C1 segment of cervical spinal cord (tissue), 14 donors: ENCODE results near the gene C5orf47.
A peak's percentile ranks its signal among the peaks of the same experiment; 100 is the strongest.

Experiments
- DNase-seq, 14 donors: peaks; one replicate each; lab custom pipeline; 2025; lab: John Stamatoyannopoulos, UW

The C5orf47 gene

DNA sequence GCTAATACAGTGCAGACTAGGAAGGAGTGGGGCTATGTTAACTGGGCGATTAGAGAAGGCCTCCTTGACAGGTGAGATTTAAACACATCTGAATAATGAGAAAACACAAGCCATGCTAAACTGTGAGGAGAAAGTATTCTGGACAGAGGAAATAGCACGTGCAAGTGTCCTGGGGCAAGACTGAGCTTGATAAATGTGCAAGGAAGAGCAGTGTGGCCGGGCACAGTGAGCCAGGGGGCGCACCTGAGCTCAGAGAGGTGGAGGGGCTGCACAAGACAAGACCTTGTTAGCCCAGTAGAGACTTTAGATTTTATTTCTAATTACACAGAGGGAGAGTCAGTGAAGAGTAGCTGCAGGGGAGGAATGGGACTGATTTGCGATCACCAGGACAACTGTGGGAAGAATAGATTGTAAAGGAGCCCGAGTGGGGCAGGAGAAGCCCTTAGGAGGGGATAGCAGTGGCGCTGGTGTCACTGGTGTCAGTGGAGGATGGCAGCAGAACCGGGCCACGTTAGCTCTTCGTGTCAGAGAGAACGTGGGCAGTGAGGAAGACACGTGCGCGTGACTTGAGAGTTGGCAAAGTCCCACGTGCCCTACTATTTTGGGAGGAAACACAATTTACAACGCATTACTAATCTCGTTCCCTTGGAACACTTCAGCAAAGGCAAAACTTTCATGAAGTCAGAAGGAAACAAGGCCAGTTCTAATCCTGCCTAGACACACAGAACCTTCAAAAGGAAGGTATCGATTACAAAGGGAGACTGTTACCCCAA is 17.9 kb upstream of the C5orf47 start:
- DNase-seq = no peak

DNA sequence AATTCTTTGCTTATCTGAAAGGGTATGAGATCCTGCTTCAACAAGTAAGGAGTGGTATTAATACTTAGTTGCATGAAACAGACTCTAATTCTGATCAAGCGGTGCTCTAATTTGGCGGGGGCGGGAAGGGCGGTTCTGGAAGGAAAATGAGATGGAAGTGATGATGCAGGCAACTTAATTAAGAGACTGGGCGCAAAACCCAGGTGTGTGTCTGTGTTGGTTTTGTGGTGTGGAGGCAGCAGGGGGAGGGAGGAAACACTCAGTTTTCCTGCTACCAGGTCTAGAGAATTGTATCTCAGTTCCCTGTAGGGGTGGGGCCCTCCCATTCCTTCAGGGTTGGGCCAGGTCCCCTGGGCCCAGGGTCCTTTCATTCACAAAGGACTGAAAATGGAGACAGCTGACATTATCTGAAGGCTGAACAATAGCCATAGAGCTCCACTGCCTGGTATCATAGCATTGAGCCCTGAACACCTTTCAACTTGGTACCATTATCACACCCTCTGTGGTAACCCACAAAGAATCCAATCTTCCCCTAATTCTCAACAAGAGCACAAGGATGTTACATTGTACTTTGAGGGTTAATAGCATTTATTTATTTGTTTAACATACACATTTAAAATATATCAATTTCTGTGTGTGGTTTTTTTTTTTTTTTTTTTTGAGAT is 17.2 kb upstream of the C5orf47 start:
- DNase-seq = no peak

DNA sequence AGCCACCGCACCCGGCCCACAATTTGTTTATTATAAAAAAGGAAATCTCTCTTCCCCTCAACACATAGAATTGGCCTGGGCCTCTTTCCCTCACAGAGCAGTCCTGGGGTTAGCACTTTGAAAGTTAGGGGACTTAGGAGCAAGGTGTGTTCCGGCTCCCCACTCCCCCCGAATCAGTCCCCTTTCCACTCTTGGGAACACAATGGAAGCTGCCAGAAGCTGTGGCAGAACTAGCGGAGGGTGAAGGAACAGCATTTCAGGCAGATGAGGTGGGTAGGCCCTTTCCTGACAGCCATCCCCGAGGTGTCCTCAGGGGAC is 16.4 kb upstream of the C5orf47 start:
- no peak for DNase-seq

DNA sequence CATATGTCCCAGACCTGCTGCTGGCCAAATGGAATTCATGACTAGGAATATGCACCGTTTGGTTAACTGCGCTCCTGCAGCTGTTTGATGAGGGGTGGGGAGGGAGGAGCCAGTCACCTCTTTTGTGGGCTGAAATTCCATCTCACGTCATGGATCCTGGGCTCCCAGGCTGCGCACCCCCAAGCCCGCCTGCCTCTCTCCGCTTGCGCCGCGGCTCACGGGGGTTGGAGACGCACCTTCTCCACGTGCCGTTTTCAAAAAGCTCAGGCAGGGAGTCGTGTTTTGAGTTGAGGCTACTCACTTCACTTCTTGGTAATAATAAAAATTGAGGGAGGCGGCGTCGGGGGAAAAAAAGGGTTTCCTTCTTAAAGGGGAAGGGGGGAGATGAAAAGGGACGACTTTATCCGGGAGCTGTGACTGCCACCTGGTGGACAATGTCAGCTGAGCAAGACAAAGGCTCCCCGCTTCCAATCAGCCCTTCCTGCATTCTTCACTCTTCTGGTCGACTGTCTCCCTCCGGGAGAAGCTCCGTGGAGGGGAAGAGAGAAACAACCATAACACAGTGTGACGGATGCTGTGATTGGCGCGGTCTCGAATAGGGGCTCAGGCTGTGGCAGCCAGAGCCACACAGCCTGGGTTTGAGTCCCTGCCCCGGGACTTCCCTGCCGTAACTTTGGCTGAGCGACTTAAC is 15.9 kb upstream of the C5orf47 start:
- peak in 12 of 14 donors; percentile 45 to 80 (median 75) for DNase-seq

DNA sequence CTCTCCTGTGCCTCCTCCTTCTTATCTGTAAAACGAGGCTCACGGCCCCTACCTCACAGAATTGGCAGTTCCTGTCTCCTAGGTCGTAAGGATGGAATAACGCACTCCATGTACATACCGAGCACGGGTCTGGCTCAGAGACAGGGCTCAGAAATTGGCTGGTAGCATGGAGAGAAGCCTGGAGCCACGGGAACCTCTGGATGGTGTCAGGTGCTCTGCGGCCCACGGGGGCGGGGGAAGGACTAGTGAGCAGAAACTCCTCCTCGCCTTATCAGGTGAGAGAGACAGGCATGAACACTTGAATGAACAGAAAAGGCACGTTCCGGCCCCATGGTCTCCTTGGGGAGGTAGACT is 15.4 kb upstream of the C5orf47 start:
- DNase-seq = no peak

DNA sequence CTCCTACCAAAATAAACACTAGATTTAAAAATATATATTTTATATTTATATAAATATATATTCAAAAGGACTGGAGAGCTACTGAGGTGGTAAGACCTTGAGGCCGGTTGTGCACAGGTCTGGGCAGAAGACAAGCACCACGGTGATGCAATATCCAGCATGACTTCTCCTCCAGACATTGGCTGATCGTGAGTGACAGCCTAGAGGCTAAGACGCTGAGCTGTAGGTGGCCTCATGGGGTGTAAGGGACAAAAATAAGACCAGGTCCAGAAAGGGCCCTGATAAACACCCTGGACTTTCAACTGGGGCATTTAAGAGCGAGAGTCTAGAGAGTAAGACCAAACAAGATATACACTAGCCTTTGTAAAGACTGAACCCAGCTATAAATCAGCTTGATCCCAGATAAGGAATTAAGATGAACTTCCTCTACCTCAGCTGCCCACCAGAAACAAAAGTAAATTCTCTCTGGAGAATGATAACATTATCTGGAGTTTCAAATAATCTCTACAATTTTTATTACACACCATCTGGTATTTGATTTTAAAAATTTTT is 14.2 kb upstream of the C5orf47 start:
- DNase-seq = no peak

DNA sequence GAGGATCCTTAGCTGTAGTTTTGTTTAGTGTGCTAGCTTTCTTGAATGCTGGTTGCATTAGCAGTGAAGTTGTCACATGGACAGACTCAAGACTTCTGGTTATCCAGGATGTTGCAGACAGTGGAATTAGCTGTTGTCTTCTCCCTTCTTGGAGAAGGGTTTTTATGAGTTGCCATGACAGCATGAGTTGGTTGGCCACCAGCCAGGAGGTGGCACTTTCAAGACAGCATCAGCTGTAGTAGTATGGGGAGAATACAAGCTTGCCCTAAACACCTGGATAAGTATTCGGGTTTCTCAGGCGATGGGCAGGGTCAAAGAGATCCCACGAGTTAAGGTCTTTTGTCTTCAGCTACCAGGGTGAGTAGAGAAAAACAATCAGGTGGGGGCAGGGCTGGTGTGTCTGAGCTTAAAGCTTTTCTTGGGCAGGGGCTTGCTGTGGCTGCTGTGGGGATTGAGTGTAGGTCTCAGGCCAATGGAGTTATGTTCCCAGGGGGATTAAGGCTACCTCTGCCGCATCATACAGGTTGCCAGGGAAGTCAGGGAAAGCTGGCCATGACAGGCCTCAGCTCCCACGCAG is 7.7 kb upstream of the C5orf47 start:
- no peak for DNase-seq

DNA sequence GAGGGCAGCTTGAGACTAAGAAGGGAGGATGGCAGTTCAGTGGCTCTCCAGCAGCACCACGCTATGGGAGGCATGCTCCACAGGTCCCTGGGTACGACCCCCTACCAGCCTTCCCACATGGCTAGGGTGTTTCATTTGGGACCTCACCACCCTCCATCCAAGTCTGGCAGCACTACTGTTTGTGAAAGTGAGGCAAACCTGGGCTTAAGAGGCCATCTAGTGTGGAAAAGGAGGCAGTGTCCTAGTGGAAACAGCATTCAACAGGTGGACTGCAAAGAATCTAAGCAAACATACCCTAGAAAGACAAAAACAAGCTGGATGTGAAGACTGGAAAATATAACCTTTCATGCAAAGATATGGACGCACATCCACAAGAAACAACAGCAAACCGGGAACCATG is 4.8 kb upstream of the C5orf47 start:
- DNase-seq = peak in 1 of 14 donors; percentile 4

DNA sequence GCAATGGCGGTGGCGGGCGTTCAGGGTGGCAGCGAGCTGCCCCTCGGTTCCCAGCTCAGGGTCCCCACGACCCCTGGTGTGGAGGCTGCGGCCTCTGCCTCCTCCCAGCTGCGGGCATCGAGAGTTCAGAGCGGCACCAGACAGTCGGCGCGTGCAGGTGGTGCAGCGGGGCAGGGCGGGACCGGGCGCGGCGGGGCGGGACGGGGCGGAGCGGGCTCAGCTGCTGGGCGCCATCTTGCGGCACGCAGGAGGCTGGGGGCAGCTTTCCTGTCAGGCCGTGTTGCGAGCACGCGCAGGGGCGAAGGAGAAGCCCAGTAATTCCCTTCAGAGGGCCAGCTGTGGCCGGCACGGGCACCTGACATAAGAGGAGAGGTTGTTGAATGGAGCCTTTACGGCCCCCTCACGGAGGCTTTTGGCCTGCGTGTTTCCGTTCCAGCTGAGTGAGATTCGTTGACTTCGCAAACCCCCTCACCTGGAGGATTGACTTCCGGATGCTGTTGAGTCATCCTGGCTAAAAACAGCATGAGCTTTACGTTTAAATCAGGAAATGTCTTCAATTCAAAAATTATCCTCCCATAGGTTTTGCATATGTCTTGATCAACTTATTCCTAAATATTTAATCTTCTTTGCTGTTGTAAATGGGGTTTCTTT is 587 bp downstream of the C5orf47 start:
- no peak for DNase-seq

DNA sequence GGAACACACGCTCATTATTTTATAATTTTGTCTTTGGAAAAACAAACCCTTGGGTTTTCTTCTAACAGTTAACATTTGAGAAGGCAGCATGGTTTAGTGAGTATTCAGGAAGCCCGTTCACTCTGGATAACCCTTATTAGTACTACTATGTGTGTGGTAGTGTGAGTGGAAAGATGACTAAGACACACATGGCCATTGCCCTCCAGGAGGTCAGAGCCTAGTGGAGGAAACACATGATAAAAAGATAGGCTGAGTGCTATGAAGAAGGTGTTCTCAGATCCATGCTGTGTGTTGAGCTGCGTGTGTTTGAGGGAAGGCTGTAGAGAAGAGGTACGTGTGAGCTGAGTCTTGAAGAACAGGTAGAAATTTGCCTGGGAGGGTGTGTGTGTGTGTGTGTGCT is 8.4 kb downstream of the C5orf47 start:
- no peak for DNase-seq

DNA sequence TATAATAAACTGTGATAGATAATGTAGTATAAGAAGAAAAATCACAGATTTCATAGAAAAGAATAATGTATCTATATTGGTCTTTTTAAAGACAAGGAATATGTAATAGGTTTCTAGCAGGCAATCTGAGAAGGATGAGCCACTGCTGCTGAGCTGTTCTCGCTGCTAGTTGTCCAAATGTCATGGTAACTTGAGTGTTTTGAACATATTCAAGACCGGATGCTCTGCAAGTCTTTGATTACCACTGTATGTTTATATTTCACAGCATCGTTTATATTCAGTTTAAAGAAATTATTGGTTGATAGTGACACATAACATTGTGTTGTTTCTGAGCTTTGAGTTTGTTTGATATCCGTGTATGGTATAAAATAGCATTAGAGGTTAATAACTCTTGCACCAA is 9.6 kb downstream of the C5orf47 start:
- DNase-seq = no peak

DNA sequence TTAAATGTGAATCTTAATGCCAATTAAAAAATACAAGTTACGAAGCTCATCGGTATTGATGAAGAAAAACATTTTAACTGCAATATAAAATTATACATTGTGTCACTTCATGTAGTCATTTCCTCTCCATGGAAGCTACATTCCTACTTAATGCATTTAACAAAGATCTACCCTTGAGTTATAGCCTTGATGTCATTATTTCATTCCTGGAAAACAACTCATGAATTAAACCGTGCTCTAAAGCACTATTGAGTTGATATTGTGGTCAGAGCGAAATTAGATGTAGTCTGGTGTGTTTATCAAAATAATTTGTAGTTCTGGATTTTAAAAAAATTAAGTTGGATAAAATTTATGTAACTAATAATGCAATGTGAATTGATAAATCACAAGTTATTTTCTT is 11.1 kb downstream of the C5orf47 start:
- DNase-seq = no peak

DNA sequence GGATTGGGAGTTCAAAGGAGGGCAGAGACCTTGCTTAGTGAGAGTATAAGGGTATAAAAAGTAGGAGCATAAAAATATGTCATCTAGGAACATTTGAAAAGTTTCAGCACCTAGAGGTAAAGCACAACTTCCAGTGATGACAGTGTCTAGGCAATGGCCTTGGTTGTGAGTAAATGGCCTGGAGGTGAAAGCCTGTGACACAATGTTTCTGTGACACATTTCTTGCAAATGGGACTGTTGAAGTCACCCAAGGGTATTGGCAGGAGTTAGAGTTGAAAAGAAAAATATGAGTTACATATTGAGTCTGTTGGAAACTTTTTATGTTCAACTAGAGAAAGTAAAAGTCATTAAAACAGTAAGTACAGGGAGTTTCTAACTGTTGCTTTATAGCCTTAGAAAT is 14.8 kb downstream of the C5orf47 start:
- DNase-seq = no peak

DNA sequence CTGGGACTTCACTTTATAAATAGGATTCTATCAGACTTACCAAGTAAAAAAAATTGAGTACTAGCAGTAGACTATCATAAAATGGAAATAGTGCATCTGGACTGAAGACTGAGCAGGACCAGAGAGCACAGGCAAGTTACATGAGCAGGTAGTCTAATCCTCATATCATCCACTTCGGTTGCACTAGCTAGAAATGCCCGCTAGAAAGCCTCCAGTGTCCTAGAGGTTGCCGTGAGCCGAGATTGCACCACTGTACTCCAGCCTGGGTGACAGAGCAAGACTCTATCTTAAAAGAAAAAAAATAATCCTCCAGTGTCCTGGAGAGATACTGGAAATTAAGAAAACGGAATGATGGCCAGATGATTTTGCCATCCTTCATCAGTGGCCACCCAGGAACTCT is 20.0 kb downstream of the C5orf47 start:
- DNase-seq = no peak

DNA sequence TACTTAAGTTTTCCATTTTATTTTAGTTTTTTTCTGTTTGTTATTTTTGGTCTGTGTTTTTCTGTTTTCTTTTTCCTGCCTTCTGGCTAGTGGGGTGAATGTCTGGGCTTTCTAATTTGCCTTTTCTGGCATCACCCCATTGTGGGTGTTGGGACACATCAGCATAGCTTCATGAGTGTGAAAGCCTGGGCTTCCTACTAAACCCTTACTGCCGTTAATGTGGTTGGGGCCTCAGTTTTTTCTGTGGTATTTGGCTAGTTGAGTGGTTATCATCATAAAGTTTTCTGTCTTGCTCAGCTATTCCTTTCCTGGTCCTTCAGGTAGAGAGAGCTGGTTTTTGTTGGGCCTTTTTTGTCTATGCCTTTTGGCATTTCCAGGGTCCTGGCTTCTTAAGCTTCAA is 21.4 kb downstream of the C5orf47 start:
- no peak for DNase-seq

DNA sequence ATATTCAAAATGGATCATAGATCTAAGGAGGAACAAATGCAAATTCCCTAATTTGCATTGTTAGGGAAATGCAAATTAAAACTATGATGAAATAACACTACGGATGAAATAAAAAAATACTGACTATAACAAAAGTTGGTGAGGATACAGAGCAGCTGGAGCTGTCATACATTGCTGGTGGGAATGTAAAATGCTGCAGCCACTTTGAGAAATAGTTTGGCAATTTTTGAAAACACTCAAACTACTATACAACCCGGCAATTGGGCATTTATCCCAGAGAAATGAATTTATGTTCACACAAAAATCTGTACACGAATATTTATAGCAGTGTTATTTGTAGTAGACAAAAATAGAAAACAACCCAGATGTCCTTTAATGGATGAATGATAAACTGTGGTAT is 22.5 kb downstream of the C5orf47 start:
- no peak for DNase-seq

DNA sequence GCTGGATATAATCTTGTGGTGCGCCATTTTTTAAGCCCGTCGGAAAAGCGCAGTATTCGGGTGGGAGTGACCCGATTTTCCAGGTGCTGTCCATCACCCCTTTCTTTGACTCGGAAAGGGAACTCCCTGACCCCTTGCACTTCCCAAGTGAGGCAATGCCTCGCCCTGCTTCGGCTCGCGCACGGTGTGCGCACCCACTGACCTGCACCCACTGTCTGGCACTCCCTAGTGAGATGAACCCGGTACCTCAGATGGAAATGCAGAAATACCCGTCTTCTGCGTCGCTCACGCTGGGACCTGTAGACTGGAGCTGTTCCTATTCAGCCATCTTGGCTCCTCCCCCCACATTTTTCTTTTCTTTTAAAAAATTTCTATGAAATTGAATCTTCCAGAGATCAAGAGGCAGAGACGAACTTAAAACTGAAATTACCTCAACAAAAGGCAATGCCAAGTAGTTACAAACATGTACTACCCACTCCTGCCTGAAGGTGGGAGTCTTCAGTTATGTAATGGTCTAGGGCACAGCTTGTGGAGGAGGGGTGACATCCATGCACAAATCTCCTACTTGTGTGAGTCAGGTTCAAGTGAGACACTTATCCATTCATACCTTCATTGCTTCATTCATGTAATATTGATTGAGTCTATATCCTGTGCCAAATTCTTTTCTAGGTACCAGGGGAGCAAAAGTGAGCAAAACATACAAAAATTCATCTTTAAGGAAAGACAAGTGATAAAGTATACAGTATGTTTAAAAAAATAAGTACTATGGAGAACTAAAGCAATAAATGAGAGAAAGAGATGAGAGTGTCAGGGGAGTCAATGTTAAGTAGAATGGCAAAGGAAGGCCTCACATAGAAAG is 31.3 kb downstream of the C5orf47 start:
- DNase-seq = peak in 1 of 14 donors; percentile 10

DNA sequence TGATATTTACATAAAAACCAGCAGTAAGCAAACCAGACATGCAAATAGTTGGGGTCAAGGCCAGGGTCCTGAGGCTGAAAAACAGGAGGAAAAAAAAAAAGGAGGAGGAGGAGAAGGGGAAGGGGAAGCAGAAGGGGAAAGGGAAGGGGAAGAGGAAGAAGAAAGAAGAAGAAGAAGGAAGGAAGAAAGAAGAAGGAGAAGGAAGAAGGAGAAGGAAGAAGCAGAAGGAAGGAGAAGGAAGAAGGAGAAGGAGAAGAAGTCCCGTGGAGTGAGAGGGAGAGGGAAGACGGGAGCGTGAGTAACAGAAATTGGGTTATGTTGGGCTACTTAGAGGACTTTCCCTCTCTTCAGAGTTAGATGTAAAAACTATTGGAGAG is 31.9 kb downstream of the C5orf47 start:
- no peak for DNase-seq

DNA sequence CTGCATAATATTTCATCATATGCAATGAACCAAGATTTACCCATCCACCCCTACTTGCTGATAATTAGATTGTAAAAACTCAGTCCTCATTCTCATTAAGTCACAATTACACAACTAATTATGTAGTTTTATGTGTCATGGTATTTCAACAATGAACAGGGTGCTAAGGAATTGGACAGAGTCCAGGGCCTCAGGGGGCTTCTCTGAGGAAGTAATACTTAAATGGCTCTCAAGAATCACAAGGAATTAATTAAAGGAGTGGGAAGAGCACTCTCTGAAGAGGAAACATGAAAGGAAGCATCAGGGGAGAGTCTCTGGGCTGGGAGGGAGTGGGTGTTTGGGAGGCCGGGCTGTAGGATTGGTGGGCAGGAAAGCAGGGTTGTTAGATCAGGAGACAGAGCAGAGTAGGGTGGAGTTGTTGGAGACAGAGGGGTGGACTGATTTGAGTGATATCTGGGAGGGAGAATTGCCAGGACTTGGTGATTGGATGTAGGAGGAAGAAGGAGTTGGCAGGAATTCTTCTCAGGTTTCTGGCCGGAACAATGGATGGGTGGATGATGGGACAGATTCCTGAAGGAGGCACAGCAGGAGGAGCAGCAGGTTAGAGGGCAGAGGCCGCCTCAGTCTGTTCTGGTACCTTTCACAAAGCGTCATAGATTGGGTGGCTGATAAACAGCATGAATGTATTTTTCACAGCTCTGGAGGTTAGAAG is 33.6 kb downstream of the C5orf47 start:
- no peak for DNase-seq

DNA sequence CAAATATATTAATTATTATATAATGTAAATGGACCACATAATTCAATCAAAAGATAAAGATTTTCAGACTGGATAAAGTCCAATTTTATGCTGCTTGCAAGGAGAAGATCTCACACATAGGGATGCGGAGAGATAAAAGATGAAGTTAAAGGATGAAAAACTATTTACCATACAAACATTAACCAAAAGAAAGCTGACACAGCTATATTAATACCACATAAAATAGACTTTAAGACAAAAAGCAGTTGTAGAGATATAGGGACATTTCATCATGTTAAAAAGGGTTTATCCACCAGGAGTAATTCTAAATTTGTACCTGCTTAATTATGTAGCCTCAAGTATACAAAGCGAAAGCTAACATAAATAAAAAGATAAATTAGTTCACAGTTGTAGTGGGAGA is 41.3 kb downstream of the C5orf47 start:
- no peak for DNase-seq
